NB4 (cell line): ENCODE measurements around the gene PPP1R11.

Experiments used
- CTCF ChIP-seq: IDR thresholded peaks from one replicate; pipeline ENCODE4 v1.5.1; 2012; ENCODE audit warnings: low read depth, low read length
- POLR2A ChIP-seq: IDR thresholded peaks from 2 replicates; pipeline ENCODE4 v1.6.1; 2011; ENCODE audit warnings: mild to moderate bottlenecking; ENCODE audit not compliant: insufficient read length; ENCODE audit errors: extremely low read depth

DNA sequence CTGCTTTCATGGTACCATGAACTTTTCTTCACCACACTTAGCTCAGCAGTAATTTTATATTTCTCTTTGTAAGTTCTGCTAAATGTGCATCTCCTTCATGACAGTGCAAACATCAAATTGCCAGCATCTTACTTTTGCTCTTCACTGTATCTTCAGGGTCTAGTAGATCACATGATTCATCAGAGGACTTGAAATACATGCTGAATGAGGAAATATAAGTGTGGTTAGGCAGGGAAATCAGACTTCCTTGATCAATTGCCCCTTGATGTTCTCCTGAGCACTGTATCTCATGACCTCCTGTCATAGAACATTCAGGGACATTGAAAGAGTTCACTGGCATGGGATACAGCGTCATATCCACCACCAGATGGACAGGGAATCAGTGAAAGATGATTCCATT, 31.2 kb upstream of the PPP1R11 start:
- TF ChIP-seq CTCF (no peak), POLR2A (no peak)
